Activated T-helper 2 cell treated with anti-CD3 and anti-CD28 coated beads, Interferon-gamma antibody, Interleukin-2, Interleukin-4, amounts not matched to agents 10 μg/mL and 5 μg/mL and 100 μg/mL, durations not matched to agents 14 hours and 24 hours and 36 hours (primary cell): ENCODE results near the gene MRTO4. TPM values are rescaled to one million over a fixed set of nuclear protein-coding genes. Genes with fewer than 3 reads are reported as not detected.

ENCODE experiments used
- DNase-seq: peaks from one replicate; pipeline ENCODE4 v3.0.0; 2021; ENCODE audit warnings: low spot score
- H3K27ac Mint-ChIP-seq: one replicate; pipeline ENCODE4 v1.8.0; 2021; ENCODE audit warnings: mixed read lengths
- H3K27me3 Mint-ChIP-seq: one replicate; pipeline ENCODE4 v1.8.0; 2021; ENCODE audit warnings: low read depth, mixed read lengths
- H3K36me3 Mint-ChIP-seq: one replicate; pipeline ENCODE4 v1.8.0; 2021; ENCODE audit warnings: low read depth, mixed read lengths
- H3K4me1 Mint-ChIP-seq: one replicate; pipeline ENCODE4 v1.8.0; 2021; ENCODE audit warnings: low read depth, mixed read lengths
- H3K4me3 Mint-ChIP-seq: one replicate; pipeline ENCODE4 v1.8.0; 2021; ENCODE audit warnings: low read depth, mild to moderate bottlenecking, moderate library complexity, mixed read lengths
- H3K9me3 Mint-ChIP-seq: one replicate; pipeline ENCODE4 v1.8.0; 2021; ENCODE audit warnings: mixed read lengths
- intact Hi-C: fragments of 100-400 bp; cut with micrococcal nuclease; formaldehyde crosslinking; loops from one replicate; pipeline ENCODE4 v1.15.1; 2023
- total RNA-seq: library from RNA; stranded (reverse); gene quantifications from 2 replicates; pipeline ENCODE4 v1.2.3, GENCODE V29; 2022

MRTO4 gene
- 109 and 113 TPM in 2 replicates for total RNA-seq

DNA sequence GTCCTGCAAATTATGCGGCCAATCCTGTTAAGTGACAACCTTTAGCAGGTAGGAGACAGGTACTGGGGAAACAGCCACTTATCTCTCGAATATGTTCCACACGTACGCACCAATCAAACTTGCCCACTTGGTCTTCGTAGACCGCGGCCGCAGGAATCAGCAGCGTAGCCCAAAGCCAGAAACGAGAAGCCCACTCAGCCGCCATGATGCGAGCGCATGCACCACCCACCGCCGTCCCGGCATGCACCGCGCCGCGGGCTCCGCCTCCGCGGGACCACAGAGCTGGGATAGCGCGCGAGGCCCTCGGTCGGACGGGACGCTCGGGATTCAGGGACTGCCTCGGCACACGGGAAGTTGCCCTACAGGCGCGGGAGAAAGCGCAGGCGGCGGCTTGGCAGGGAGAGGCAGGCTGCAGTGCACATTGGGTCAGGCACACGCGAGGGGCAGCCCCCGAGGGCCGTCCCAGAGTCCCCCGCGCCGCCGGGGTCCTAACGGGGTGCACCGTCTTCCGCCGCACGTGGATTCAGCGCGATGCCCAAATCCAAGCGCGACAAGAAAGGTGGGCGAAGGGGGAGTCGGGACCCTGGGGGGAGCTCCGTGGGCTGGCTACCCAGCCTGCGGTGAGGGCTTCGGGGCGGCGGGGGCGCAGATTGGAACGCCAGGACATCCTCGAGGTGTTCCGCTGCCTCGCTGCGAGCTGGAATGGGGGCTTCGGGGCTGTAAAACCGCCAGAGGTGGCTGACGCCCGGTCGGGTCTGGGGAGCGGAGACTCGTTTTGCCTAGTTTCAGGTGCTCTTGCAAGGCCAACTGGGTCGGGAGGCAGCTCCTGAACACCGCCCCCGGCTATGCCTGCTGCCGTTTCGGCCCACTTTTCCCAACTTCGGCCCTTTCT lies at the start of gene MRTO4, which contains the start of gene EMC1:
TSS of gene MRTO4 (plus strand) at position 501 of the 892 bp plus-strand sequence. CDS start at position 532, 31 bp downstream.
TSS of gene EMC1 (minus strand) at position 220 of the 892 bp plus-strand sequence. CDS start at position 205, 15 bp downstream.
- peaks cover 24% of the 10 kb centered on the region for H3K4me1 Mint-ChIP-seq
- peaks cover 39% of the 10 kb centered on the region for H3K36me3 Mint-ChIP-seq
- no peaks in the 10 kb centered on the region for H3K27me3 Mint-ChIP-seq
- DNase-seq: peak; percentile 89
- peak within 1 kb of the TSS; percentile 93 for H3K4me3 Mint-ChIP-seq
- no peaks in the 10 kb centered on the region for H3K9me3 Mint-ChIP-seq
- H3K27ac Mint-ChIP-seq: peak within 1 kb of the TSS; percentile 97
- intact Hi-C loops: loop anchor here (1.0 to 5.0 kb wide), 4 partner anchors 41 to 401 kb away; partner anchors contain the start of genes AKR7A2, IFFO2, SLC66A1 and UBR4

DNA sequence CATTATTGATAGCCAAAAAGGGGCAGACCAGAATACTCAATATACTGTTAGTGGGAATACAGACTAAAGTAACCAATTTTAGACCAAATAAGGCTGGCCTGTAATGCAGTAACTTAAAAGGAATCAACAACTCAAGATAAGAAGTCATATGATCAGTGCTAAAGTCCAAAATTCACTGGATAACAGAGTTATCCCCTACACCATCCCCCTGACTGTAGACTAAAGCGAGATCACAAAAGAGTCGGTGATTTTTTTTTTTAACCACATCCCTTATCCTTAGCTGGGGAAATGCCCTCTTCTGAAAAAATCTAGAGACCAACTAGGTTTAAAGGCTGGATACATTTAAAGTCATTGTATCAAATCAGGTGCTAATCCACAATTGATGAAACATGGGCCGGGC lies 49.2 kb upstream of the MRTO4 start:
- no peaks in the 10 kb centered on the region for H3K27me3 Mint-ChIP-seq
- intact Hi-C loops: no loop called here
- peaks cover 68% of the 10 kb centered on the region for H3K36me3 Mint-ChIP-seq
- peaks cover 39% of the 10 kb centered on the region for H3K4me1 Mint-ChIP-seq
- peak overlapping the region; percentile 36 for H3K27ac Mint-ChIP-seq
- H3K4me3 Mint-ChIP-seq: no peak overlapping the region
- no peaks in the 10 kb centered on the region for H3K9me3 Mint-ChIP-seq
- no peak for DNase-seq

DNA sequence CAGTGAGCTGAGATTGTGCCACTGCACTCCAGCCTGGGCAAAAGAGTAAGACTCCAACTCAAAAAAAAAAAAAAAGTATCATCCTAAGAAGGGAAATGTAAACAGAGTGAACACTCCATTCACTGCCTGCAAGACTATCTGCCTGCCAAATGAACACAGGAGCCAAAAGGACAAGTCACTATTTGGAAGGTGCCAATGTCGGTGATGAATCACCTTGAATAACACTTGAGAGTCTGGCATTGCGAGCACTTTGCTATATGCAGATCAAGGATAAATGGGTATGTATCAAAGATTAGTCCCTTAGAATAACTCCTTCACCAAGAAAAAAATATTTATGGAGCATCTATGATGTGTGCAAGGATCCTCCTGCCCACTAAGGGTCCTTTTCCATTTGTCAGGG lies 48.2 kb upstream of the MRTO4 start:
- no peak for DNase-seq
- Mint-ChIP-seq H3K27ac (no peak overlapping the region), H3K9me3 (no peaks in the 10 kb centered on the region), H3K27me3 (no peaks in the 10 kb centered on the region), H3K4me3 (no peak overlapping the region), H3K4me1 (peaks cover 46% of the 10 kb centered on the region), H3K36me3 (peaks cover 65% of the 10 kb centered on the region)
- intact Hi-C loops: no loop called here

DNA sequence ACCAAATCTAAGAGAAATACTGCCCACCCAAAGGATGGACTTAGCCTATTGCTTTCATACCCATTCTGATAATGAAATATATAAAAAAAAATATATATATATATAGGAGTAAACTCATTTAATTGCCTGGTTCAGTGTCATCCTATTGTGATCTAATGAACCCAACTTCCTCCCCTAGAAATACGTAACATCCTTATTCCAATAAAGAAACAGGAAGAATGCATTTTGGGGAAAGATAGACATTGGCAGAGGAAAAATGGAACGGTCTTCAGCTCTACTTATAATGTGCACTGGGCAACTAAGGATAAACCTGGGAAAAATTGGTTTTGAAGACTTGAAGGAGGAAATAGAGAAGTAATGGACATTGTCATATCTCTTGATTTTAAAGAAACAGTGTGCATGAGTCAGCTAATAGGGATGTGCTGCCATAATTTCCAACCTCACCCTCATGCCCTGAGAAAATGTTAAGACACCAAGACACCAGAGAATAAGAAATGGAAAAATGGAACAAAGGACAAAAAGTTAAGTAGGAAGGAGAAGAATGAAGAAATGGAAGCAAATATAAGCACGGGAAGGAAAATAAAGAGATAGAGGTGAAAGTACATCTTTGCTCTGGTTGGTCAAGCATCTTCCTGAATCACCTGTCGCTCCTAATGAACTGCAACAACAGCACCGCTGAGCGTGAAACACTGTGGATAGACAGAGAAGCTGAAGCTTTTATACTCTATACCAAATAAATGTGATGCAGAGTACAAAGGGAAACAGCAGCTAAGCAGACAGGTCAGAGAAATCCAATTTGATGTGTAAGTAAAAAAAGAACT lies 46.9 kb upstream of the MRTO4 start:
- intact Hi-C loops: loop anchor here (1.0 to 5.0 kb wide), 2 partner anchors 18 to 252 kb away; no protein-coding TSS in a partner anchor
- Mint-ChIP-seq H3K9me3 (no peaks in the 10 kb centered on the region), H3K36me3 (peaks cover 64% of the 10 kb centered on the region), H3K4me1 (peaks cover 51% of the 10 kb centered on the region), H3K4me3 (no peak overlapping the region), H3K27ac (peak overlapping the region; percentile 65), H3K27me3 (no peaks in the 10 kb centered on the region)
- DNase-seq: no peak

DNA sequence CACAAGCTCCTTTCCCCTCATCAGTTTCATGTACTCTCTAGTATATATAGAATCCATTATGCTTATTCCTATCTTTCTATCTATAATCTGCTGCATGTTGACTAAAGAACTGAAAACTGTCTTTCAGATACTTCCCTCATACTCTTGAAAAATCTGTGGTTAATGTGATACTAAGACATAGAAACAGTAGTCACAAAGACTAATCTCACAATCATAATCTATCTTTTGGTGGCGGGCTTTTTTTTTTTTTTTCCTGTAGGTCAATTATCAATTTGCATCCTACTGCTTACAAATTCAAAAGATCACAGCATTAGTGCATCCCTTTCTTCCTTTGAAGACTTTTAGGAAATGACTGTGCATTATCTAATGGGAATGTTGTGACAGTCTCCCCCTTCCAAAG lies 46.2 kb upstream of the MRTO4 start:
- H3K27me3 Mint-ChIP-seq: no peaks in the 10 kb centered on the region
- peaks cover 60% of the 10 kb centered on the region for H3K36me3 Mint-ChIP-seq
- H3K4me3 Mint-ChIP-seq: peak overlapping the region; percentile 15
- H3K4me1 Mint-ChIP-seq: peaks cover 51% of the 10 kb centered on the region
- H3K27ac Mint-ChIP-seq: peak overlapping the region; percentile 65
- H3K9me3 Mint-ChIP-seq: no peaks in the 10 kb centered on the region
- intact Hi-C loops: loop anchor here (1.0 to 5.0 kb wide), 2 partner anchors 19 to 253 kb away; no protein-coding TSS in a partner anchor
- no peak for DNase-seq

DNA sequence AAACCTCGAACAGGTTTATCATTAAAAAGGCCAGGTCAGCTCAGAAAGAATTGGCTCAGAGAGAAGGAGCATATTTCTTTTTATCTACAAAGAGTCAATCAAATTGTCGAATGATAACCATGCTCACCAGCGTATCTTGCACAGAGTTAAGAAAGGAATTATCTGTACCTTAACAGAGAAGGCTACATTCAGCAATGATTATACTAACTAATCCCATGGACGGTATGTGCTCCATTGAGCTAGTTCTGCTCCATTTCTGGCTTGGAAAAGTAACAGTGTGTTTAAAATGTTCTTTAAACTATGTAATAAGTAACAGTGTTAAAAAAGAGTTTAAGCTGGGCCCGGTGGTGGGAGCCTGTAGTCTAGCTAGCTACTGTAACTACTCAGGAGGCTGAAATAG lies 45.8 kb upstream of the MRTO4 start:
- Mint-ChIP-seq H3K27me3 (no peaks in the 10 kb centered on the region), H3K4me1 (peaks cover 54% of the 10 kb centered on the region), H3K4me3 (peak overlapping the region; percentile 15), H3K36me3 (peaks cover 61% of the 10 kb centered on the region), H3K9me3 (no peaks in the 10 kb centered on the region), H3K27ac (peak overlapping the region; percentile 65)
- intact Hi-C loops: loop anchor here (1.0 to 5.0 kb wide), 2 partner anchors 20 to 254 kb away; no protein-coding TSS in a partner anchor
- DNase-seq: no peak

DNA sequence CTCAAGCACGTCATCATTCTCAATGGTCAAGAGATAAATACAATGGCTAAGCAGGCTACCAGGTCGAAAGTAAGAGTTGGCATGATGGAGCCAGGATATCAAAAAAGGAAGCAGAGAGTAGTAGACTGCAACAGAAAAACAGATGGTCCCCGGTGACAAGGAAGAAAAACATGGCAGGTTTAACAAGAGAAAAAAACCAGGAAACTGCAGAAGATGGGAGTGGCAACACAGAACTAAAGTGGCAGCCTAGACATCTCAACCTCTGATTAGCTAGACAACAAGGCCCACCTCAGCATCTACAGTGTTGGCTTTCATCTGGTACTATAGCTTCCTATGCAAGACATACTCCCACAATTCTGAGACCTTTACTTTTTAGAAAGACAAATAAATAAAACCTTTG lies 44.7 kb upstream of the MRTO4 start:
- no peak for DNase-seq
- Mint-ChIP-seq H3K27me3 (no peaks in the 10 kb centered on the region), H3K27ac (no peak overlapping the region), H3K4me3 (peak overlapping the region; percentile 22), H3K36me3 (peaks cover 59% of the 10 kb centered on the region), H3K4me1 (peaks cover 60% of the 10 kb centered on the region), H3K9me3 (no peaks in the 10 kb centered on the region)
- intact Hi-C loops: loop anchor here (5.0 kb wide), 1 partner anchor 255 kb away; no protein-coding TSS in a partner anchor

DNA sequence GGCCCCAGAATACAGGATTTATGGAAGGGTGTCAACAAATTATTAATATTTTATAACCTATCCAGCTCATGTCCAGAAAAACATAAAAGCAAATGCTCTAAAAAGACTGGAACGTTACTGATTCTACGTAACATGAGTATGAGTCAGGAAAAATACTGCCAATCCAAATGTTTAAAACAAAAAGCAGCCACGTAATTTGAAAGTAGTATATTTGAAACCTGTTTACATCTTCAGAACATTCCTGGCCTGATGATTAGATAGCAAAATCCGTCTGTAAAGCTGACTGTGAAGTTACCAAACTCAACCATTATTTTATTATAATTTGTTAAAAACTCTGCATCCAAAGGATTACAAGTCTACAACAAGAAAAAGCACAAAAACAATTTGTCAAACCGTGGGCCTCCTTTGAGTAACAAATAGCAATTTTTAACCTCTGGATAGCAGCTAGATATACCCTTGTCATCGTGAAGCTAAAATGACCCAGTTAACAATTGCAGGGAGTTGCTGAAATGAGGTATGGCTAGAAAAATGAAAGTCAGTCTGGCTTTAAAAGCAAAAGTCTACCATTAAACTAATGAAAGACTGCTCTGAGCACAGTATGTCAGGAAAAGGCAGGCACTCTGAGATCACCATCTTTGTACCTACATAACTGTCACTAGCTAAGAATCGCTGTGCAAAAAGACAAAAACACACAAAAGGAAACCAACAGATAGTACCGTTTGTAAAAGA lies 42.7 kb upstream of the MRTO4 start:
- Mint-ChIP-seq H3K27ac (peak overlapping the region; percentile 94), H3K4me3 (peak overlapping the region; percentile 98), H3K4me1 (peaks cover 59% of the 10 kb centered on the region), H3K36me3 (peaks cover 66% of the 10 kb centered on the region), H3K9me3 (no peaks in the 10 kb centered on the region), H3K27me3 (no peaks in the 10 kb centered on the region)
- no peak for DNase-seq
- intact Hi-C loops: loop anchor here (1.0 to 5.0 kb wide), 2 partner anchors 23 to 257 kb away; no protein-coding TSS in a partner anchor

DNA sequence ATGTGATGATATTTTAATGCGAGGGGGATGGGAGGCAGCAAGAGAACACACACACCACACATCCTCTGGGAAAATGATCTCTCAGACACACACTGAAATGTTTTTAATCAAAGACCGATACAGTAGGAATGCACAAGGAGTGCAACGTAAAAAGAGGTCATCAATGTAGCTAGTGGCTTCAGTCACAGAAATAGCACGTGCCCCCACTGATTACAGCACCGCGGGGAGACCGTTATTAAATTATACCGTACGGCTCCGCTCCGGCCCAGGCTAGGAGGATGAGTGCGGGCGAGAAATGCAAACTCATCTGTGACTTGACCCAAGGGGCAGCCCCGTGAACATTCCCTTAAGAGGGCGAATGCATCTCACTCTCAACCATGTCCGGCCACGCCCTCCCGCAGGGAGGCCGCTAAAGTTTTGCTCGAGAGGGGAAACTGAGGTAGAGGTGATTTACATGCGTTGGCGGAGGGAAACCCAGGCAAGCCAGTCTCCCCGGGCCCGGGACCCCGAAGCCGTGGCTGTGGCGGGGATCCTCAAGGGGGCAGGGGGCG lies 42.1 kb upstream of the MRTO4 start:
- Mint-ChIP-seq H3K27ac (peak overlapping the region; percentile 94), H3K9me3 (no peaks in the 10 kb centered on the region), H3K4me3 (peak overlapping the region; percentile 98), H3K36me3 (peaks cover 73% of the 10 kb centered on the region), H3K4me1 (peaks cover 60% of the 10 kb centered on the region), H3K27me3 (no peaks in the 10 kb centered on the region)
- intact Hi-C loops: loop anchor here (1.0 to 5.0 kb wide), 2 partner anchors 23 to 257 kb away; no protein-coding TSS in a partner anchor
- peak; percentile 44 for DNase-seq

DNA sequence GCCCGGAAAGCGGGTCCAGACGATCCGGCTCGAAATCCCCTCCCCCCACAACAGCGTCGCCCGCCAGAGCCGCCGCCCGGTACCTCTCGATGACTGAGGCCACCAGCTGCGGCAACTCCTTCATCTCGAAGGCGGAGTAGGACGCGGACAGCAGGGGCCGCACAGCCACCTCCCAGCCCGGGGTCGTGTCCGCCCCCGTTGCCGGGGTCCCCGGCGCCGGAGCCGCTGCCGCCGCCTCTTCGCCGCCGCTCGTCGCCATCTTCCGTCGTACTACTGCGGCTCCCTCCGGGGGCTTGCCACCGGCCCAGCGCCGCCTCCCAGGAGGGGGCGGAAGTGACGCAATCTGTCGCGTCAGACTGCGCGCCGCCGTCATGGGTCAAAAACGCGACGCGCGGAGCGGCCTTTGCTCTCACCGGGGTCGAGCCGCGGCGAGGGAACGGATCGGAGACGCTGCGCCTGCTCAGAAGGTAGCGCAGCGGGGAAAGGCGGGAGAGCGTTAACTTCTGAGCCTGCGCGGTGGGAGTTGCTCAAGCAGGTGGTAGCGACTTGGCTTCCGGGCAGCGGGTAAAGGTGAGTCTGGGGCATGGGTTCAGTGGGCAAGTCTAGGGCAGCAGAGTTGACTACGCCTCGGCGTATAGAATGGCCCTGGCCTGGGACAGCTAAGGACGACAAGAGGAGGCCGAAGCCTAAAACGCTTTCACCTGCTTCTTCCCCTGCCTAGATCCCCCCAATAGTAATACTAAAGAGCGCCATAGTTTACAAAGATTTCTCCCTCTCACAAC lies 41.4 kb upstream of the MRTO4 start, which contains the start of gene UBR4:
TSS of gene UBR4 (minus strand) at position 277 of the 782 bp plus-strand sequence. CDS start at position 259, 18 bp downstream.
- Mint-ChIP-seq H3K27me3 (no peaks in the 10 kb centered on the region), H3K27ac (peak within 1 kb of the TSS; percentile 94), H3K4me3 (peak within 1 kb of the TSS; percentile 98), H3K36me3 (peaks cover 69% of the 10 kb centered on the region), H3K9me3 (no peaks in the 10 kb centered on the region), H3K4me1 (peaks cover 54% of the 10 kb centered on the region)
- peak; percentile 96 for DNase-seq
- intact Hi-C loops: loop anchor here (1.0 to 5.0 kb wide), 4 partner anchors 24 to 258 kb away; partner anchors contain the start of genes EMC1 and MRTO4
